ENCODE measurements around the gene RPL39L. TPM values are rescaled to one million over a fixed set of nuclear protein-coding genes. Genes with fewer than 3 reads are reported as not detected.

Gene RPL39L
- total RNA-seq, result 1 to 10 TPM in 1 of 2 donors, not detected in 1; 7.8 TPM

DNA sequence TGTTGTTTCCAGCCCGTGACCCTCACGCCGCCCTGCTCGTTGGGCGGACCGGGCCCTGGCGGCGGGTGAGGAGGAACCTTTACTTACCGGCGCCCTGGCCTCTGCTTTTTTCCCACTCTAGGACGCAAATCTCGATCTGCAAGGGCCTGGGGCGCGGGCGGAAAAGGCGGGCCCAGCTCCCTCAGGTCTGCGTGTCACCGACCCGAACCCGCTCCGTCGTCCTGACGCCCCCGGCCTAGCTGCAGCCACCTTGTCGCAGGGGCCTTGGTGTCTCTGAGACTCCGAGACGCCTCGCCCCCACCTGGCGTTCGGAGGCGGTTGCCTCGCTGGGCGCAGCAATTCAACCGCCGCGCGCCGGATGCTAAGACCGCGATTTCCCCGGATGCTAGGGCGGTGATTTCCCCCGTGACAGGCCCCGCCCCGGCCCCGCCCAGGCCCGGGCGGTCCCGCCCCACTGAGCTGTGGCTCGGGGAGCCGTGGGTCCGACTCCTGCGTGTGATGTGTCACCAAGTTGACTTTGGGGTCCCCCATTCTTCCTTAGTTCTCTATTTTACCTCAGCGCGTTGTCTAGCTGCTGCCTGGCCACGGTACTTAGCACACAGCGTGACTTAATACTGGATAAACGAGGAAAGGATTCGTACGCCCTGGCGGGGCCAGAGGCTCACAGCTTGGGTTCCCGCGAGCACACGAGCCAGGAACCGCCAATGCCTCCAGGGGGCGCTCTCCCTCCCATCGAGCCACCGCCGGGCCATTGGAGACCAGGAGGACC is at the start of gene RPL39L:
RPL39L (minus strand) TSS at position 371 of the 769 bp plus-strand sequence. CDS start 18,196 bp downstream, outside the sequence.
- intact Hi-C loops (cut with DNase I), result no loop called here
- WGBS, 2 donors, result 2 to 3% methylated on average over 16 to 62 of the region's 69 CpGs
- peak within 1 kb of the TSS in 2 of 4 donors; percentile 14 to 47 for H3K27ac ChIP-seq
- H3K4me1 ChIP-seq, result peaks cover 12% of the 10 kb centered on the region
- peak; percentile 24 to 68 (median 52) for TF ChIP-seq CTCF (IDR thresholded peaks at IDR 0.05)
- TF ChIP-seq POLR2A (IDR thresholded peaks at IDR 0.05), result peak in 1 of 3 donors; percentile 32
- DNase-seq (peak; percentile 59 to 65 (median 60)), ATAC-seq (peak; percentile 89)
- peak within 1 kb of the TSS; percentile 7 to 27 for H3K4me3 ChIP-seq
- no peaks in the 10 kb centered on the region for H3K9me3 ChIP-seq
- no peaks in the 10 kb centered on the region for H3K27me3 ChIP-seq
- no peaks in the 10 kb centered on the region for H3K36me3 ChIP-seq (replicated peaks in 1 of 2; ENCODE audit: insufficient read depth in 1 of 2, low read depth in 2 of 2)

- Histone ChIP-seq H3K9me3 (no peaks in the 10 kb centered on the region), H3K4me3 (no peak overlapping the region), H3K27ac (no peak overlapping the region), H3K4me1 (no peaks in the 10 kb centered on the region), H3K36me3 (replicated peaks in 1 of 2; ENCODE audit: insufficient read depth in 1 of 2, low read depth in 2 of 2) (no peaks in the 10 kb centered on the region), H3K27me3 (no peaks in the 10 kb centered on the region)
- ATAC-seq, result no peak
- 20 to 25% methylated on average over 2 of the region's 2 CpGs for WGBS, 2 donors
- TF ChIP-seq CTCF (IDR thresholded peaks at IDR 0.05) (no peak), POLR2A (IDR thresholded peaks at IDR 0.05) (no peak)
- intact Hi-C loops (cut with DNase I), result no loop called here
- no peak for DNase-seq
Observed at GRCh38 chr3:187188931-187189330, 49.6 kb upstream of the RPL39L start.

DNA sequence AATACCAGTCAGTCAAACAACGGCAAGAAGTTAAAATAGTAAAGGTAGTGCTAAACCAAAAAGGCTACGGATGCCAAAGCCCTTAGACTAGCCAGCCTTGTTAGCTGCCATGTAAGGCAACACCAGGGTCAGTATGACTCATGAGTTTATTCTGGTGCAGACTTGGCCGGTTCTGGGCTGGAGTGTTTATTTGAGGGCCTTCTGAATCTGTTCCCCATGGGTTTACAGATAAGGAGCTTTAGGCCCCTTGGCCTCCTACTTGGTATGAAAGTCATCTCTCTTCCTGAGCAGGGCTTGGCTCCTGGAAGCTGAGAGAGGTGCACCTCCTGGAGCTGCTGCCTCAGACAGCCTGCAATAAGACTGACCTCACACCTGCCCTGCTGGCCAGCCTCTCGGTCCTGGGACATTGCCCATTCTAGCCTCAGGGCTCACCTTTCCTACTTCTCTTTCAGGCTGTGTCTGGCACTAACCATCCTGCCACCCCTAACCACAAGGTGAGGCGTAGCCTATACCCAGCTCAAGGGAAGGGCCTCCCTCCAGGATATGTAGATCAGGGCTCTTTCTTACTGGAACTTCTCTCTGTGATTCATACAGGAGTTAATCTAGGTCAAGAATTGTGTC is 47.6 kb upstream of the RPL39L start:
- H3K4me1 ChIP-seq, result no peaks in the 10 kb centered on the region
- no peaks in the 10 kb centered on the region for H3K9me3 ChIP-seq
- no peak overlapping the region for H3K4me3 ChIP-seq
- H3K27ac ChIP-seq, result no peak overlapping the region
- H3K36me3 ChIP-seq (replicated peaks in 1 of 2; ENCODE audit: insufficient read depth in 1 of 2, low read depth in 2 of 2), result no peaks in the 10 kb centered on the region
- 45 to 46% methylated on average over 5 of the region's 5 CpGs for WGBS, 2 donors
- intact Hi-C loops (cut with DNase I), result no loop called here
- no peak for TF ChIP-seq CTCF (IDR thresholded peaks at IDR 0.05)
- no peak for TF ChIP-seq POLR2A (IDR thresholded peaks at IDR 0.05)
- H3K27me3 ChIP-seq, result no peaks in the 10 kb centered on the region
- peak in 2 of 4 donors; percentile 16 to 20 for DNase-seq
- ATAC-seq, result peak; percentile 58

DNA sequence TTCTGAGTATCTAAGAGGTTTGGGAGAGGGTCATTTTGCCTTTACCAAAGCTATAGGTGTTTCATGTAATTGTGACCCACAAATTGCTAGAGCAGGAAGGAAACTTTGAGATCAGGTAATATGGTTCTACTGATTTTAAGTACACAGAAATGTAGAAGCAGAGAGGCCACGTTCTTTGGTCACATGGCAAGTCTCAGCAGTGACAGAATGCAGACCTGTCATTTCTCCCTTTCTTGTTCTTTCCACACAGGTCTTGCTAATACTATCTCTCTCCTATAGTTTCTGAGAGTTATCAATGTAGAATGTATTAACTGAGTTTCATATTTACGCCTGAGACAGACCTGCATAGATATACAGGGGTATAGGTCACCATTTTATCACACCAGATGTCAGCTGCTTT is 47.1 kb upstream of the RPL39L start:
- intact Hi-C loops (cut with DNase I), result no loop called here
- ATAC-seq (no peak), DNase-seq (no peak)
- Histone ChIP-seq H3K36me3 (replicated peaks in 1 of 2; ENCODE audit: insufficient read depth in 1 of 2, low read depth in 2 of 2) (no peaks in the 10 kb centered on the region), H3K4me1 (no peaks in the 10 kb centered on the region), H3K27ac (no peak overlapping the region), H3K9me3 (no peaks in the 10 kb centered on the region), H3K4me3 (no peak overlapping the region), H3K27me3 (no peaks in the 10 kb centered on the region)
- 35 to 54% methylated on average over 2 of the region's 2 CpGs for WGBS, 2 donors
- TF ChIP-seq POLR2A (IDR thresholded peaks at IDR 0.05) (no peak), CTCF (IDR thresholded peaks at IDR 0.05) (no peak)
